Sciatic nerve (tissue), 2 donors: ENCODE measurements around the gene TRIM63. TPM values are rescaled to one million over a fixed set of nuclear protein-coding genes. Genes with fewer than 3 reads are reported as not detected.
A peak's percentile ranks its signal among the peaks of the same experiment; 100 is the strongest.

Experiments used
- ATAC-seq: fragments of 200-7000 bp; cut with Tn5 transposase; one replicate; pipeline ENCODE4 v1.9.1; 2020; ENCODE audit warnings: mild to moderate bottlenecking, moderate library complexity
- DNase-seq: peaks from one replicate; pipeline ENCODE4 v3.0.0-alpha.2; 2020; ENCODE audit warnings: low spot score
- intact Hi-C: fragments of 100-400 bp; cut with DNase I; formaldehyde crosslinking; loops from one replicate; pipeline ENCODE4 v1.14.2; 2022
- total RNA-seq: library from RNA; stranded (reverse); fragmentation: NEBNext Ultra II Directional; extraction: Animal tissue kit (Norgen Biotek cat#: 25700); gene quantifications from one replicate; pipeline ENCODE4 v1.2.1, GENCODE V29; 2021
- donor health status: DM: no; HTN: no; CAD: no.
- donor health status: DM: no; HTN: no; CAD: no.

The TRIM63 gene
- total RNA-seq, 1 donor from 2014 or later, result 0.18 TPM

DNA sequence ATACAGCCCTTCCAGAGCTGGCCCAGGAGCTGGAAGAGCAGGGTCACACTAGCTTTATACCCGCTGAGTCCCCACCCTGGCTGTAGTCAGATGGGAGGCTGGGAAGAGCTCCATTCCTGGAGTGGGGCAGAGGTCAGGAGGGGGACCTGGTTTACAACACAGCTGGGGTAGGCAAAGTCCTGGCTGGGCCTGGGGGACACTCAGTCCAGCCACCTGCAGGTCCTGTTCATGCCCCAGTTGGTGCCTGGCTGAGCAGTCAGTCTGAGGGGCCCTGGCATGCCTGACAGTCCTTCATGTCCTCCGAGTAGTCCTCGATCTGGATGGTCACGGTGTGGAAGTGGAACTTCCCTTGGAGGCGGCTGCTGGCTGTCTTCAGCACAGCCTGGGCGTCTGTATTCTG, 28.5 kb downstream of the TRIM63 start:
- intact Hi-C loops, result loop anchor here (5.0 kb wide), 1 partner anchor 113 kb away; no protein-coding TSS in a partner anchor
- DNase-seq (no peak), ATAC-seq (no peak)

DNA sequence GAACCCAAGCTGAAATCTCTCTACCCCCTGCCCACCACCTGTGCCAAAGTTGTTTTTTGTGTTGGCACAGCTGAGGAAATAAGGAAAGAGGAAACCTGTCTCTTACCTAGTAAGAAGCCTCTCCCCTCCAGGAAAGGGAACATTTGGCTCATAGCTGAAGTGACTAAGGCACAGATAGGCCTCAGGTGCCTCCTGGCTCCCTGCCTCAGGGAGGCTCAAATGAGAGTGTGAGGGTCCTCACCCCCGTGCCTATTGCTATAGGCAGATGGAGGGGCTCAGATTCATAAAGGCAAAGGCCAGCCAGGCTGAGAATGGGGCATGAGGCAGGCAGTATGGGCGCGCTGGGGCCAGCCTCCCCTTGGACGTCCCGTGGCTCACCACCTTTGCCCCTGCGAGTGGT, 29.0 kb downstream of the TRIM63 start:
- no peak for ATAC-seq
- intact Hi-C loops, result loop anchor here (5.0 kb wide), 1 partner anchor 114 kb away; no protein-coding TSS in a partner anchor
- DNase-seq, result no peak

DNA sequence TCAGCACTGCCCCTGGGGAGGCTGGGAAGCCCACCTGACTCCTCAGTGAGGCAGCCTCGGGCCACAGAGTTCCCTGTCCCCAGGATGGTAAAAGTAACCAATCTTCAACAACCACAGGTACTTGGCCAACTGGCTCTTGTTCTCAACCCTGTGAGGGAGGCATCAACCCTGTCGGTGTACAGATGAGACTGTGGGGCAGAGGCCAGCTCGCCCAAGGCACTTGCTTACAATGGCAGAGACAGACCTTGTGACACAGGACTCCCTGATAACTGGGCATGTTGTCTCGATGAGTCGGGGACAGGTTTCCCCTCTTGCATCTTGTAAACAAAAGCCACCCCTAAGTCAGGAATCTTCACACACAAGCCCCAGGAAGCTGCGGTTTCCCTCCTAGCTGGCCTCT, 29.5 kb downstream of the TRIM63 start:
- intact Hi-C loops, result loop anchor here (5.0 kb wide), 1 partner anchor 114 kb away; no protein-coding TSS in a partner anchor
- no peak for DNase-seq
- no peak for ATAC-seq

DNA sequence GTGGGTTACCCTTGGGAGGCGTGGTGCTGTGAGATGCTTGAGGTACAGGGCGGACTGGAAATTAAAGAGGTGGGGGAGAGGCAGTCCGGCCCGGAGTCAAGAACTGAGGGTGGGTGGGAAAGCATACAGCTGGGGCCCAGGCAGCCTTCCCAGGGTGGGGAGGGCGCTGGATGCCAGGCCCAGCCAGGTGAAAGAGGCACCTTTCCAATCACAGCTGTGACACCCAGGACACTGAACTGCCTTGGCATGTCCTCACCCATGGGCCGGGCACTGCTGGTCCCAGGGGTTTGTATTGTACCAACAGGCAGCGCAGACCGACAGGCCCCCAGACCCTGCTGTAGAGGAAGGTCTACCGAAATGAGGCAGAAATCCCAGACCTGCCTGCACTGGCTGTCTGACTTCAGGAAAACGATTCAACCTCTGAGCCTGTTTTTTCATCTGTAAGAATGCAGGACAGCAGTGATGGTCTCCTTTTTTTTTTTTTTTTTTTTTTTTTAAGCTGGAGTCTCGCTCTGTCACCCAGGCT, 30.6 kb downstream of the TRIM63 start:
- intact Hi-C loops, result loop anchor here (5.0 kb wide), 1 partner anchor 115 kb away; no protein-coding TSS in a partner anchor
- ATAC-seq (no peak), DNase-seq (no peak)

DNA sequence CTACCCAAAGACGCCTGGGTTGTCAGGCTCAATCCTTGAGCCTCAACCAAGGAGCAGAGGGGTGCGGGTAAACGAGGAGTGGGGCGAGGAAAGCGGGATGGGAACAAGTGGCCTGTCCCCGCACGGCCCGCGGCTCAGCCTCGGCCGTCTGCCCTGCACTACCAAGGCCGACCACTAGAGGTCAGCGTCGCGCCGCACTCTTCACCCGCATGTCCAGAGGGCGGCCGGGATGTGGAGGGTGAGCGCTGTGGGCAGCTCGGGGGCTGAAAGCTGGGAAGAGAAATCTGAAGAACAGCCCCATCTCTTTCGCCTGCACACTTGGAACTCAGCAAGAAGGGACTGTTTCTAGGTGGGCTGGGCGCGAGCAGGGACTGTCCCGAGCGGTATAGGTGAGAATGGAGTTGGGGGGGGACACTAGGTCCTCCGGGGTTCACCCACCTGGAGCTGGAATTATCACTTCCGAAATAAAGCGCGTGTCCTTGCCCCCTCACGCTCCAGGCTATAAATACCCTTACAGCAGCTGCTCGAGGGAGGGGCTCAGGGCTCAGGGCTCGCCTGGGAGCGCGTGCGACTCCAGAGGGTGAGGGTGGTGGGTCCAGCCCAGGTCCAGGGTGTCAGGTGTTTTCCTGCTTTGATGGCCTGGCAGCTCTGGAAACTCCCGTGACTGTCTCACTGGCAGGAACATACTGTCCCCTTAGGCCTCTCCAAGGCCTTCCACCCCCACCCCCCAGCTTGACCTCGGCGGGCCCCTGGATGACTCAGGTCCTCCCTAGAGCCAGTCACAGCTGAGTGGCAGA, 31.3 kb downstream of the TRIM63 start:
- peak; percentile 96 for ATAC-seq
- intact Hi-C loops, result loop anchor here (5.0 kb wide), 1 partner anchor 116 kb away; no protein-coding TSS in a partner anchor
- DNase-seq, result peak; percentile 92

DNA sequence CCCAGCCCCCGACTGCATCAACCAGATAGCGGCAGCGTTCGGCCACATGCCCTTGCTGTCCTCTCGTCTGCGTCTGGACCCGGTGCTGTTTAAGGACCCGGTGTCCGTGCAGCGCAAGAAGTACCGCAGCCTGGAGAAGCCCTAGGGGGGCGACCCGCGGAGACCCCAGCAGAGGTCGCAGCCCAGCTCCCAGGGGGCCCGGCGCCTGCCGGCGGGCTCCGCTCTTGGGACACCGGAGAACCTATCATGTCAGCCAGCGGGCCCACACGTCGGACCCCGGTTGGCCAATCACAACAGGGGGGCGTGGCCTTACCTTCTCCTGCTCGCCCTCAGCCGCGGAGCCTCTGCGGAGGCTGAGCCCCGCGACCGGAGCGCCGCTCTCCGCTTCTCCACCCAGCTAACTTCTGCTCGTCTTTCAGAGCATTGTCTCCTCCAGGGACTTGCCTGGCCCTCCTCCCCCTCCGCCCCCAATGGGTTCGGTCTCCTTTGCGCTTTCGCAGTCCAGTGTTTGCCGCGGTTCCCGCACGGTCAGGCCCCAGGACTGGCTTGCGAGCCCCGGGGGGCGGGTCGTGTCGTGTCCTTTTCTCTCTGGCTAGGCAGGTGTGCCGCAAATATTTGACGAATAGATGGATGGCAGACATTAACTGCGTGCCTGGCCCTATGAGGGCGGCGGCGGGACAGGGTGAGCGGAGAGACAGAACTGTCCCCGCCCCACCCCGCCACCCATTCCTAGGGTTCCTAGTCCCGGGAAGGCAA, 32.0 kb downstream of the TRIM63 start:
- peak; percentile 96 for DNase-seq
- peak; percentile 97 for ATAC-seq
- intact Hi-C loops, result loop anchor here (5.0 kb wide), 1 partner anchor 117 kb away; no protein-coding TSS in a partner anchor

DNA sequence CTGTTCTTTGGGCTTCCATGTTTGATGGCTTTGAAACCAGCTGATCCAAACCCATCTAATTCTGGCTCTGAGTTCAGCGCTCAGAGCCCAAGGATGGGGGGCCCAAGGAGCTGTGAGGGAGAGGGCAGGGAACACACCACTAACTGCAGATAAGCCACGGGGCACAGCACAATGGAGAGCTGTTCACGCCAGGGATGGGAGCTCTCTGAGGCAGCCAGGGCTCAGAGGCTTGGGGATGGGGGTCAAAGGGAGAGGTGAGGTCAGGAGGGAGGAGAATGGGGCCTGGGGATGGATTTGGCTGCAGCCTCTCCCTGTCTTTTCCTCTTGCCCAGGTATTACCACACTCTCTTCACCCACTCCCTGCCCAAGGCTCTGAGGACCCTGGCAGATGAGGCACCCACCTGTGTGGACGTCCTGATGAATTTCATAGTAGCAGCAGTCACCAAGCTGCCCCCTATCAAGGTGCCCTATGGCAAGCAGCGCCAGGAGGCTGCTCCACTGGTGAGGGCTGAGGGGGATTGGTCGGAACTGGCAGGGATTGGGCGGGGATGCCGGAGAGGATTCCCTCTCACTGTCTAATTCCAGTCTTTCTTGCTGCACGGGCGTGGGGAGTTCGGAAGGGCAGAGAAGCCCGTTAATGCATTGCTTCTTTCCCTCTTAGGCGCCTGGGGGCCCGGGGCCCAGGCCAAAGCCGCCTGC, 32.8 kb downstream of the TRIM63 start:
- no peak for ATAC-seq
- intact Hi-C loops, result loop anchor here (5.0 kb wide), 1 partner anchor 118 kb away; no protein-coding TSS in a partner anchor
- no peak for DNase-seq

DNA sequence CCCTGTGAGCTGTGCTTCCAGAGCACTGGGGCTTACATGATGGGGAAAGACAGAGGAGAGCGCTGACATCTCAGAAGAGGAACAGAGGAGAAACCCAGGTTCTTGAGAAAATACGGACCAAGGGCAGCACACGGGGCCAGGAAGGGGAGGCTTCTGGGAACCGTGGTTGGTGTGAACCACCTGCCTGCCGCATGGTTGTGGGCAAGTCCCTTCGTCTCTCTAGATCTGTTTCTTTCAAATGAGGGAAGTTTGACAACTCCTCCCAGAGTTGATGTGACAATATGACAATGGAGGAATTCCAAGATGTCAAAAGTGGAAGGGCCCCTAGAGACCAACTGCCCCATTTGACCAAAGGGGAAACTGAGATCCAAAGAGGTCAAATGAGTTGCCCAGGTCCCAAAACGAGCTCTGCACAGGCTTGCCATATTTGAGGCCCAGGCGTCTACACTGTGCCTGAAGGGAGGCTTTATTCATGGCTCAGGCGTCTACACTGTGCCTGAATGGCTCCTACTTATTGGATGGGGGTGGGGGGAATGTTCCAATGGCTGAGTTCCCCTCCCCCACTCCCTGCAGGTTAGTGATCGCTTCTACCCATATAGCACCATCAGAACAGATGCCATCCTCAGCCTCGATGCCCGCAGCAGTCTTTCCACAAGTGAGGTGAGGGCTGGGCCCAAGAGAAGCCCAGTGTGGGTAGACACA, 34.6 kb downstream of the TRIM63 start:
- DNase-seq (no peak), ATAC-seq (no peak)
- intact Hi-C loops, result no loop called here

DNA sequence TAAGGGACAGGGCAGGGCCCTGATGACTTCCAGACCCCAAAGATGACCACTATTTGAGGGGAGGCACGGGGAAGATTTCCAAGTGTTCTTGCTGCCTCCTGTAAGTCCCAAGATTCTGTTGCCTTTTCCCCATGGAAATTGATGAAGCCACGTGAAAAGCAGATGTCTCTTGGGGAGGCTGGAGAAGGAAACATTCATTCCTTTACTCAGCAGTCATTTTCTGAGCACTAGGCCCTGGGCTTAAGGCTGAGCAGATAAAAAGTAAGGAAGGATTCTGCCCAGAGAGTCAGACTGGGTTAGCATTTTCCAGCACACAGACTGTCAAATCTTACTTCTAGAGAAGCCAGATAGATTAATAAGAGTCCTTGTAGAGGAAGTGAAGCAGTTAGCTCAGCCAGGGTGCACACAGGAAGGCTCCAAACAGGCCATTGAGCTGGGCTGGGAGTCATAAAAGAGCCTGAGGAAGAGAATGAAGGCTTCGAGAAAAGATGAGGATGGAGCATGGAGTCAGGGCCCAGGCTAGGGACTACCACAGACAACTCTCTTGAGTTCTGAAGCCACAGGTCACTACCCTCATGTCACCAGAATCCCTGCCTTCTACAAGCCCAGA, 35.7 kb downstream of the TRIM63 start:
- intact Hi-C loops, result no loop called here
- no peak for DNase-seq

DNA sequence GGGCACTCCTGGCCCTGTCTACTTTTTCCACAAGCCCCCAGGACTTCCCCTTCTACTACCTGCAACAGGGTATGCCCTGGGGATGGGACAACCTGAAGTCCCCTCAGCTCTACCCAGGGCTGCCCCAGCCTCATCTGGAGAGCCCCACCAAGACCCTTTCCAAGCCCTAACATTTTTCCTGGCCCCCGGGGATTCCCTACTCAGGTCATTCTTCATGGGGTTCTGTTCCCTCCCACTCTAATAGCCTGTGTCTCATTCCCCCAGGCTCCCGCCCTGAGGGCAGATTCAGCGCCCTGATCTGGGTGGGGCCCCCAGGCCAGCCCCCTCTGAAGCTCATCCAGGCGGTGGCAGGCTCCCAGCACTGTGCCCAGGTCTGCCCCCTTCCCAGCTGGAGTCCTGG, 36.2 kb downstream of the TRIM63 start:
- intact Hi-C loops, result no loop called here
- DNase-seq, result no peak
- ATAC-seq, result no peak

More for the DNA sequence above, 35.7 kb downstream of the TRIM63 start:
- ATAC-seq, result no peak

DNA sequence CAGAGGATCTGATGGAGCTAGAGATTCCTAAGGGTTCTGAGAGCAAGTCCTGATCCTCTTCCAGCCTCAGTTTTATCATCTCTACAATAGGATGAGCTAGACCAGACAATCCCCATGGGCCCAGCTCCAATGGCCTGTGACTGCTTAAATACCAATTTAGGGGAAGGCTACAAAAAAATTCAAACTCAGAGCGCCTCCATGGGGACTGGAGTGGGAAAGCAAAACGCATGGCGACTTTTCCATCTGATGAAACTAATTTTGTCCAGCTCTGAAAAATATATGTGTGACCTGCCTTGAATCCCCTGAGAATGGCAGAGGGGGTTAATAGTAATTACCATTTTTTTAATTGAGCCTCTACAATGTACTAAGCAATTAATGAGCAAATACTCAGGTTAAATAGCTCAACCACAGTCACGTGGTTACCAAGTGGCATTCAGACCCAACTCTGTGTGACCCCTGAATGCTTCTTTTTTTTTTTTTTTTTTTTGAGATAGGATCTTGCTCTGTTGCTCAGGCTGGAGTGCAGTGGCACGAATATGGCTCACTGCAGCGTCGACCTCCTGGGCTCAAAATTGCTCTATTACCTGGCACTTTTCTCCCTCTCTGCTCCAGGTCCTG, 37.5 kb downstream of the TRIM63 start:
- ATAC-seq (no peak), DNase-seq (no peak)
- intact Hi-C loops, result no loop called here

DNA sequence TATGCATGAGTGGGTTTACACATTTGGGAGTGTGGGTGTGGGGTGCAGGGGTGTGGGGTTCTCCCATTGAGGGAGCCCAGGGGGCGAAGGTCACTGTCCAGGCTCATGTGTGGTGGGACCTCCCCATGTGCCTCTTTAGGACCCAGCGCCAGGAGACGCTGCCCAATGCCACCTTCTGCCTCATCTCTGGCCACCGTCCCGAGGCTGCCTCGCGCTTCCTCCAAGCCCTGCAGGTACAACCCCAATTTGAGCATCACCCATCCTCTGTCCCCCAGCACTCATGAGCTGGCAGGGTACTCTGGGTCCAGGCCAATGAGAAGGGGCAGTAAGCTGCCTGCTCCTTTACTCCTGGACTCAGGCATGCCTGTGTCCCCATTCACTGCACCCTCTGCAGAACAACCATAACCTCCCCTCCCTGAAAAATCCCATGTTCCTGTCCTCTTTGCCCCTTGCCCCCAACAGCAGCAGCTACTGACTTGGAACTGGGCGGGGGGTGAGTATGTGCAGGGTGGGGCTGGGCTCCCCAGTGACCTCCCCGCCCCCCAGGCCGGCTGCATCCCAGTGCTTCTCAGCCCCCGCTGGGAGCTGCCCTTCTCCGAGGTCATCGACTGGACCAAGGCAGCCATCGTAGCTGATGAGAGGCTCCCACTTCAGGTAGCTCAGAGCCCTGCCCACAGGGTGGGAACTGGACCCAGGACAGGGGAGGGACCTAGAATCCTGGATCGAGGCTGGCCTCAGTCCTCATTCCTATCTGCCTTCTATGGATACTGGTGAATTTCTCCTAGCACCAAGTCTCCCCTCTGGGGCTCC, 38.2 kb downstream of the TRIM63 start:
- ATAC-seq (no peak), DNase-seq (no peak)
- intact Hi-C loops, result no loop called here

DNA sequence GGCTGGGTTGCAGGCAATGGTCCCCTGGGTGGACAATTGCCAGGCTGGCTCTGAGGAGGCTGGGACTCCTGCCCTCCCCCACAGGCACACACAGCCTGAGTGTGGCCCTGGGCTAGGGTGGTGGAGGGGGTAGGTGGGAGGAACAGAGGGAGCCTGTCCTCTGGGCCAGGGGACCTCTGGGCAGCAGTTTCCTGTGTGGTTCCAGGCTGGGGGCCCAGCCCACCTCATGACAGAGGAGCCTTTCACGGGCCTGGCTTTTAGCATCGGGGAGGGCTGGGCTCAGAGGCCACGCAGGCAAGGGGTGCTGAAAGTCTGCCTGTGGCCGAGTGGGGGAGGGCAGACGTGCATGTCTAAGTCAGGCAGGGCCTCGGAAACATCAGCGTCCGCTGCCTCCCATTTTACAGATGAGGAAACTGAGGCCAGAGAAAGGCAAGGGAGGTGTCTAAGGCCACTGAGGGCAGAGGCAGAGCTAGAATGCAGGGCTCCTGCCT, 38.9 kb downstream of the TRIM63 start:
- ATAC-seq (peak; percentile 70), DNase-seq (peak; percentile 76)
- intact Hi-C loops, result no loop called here

DNA sequence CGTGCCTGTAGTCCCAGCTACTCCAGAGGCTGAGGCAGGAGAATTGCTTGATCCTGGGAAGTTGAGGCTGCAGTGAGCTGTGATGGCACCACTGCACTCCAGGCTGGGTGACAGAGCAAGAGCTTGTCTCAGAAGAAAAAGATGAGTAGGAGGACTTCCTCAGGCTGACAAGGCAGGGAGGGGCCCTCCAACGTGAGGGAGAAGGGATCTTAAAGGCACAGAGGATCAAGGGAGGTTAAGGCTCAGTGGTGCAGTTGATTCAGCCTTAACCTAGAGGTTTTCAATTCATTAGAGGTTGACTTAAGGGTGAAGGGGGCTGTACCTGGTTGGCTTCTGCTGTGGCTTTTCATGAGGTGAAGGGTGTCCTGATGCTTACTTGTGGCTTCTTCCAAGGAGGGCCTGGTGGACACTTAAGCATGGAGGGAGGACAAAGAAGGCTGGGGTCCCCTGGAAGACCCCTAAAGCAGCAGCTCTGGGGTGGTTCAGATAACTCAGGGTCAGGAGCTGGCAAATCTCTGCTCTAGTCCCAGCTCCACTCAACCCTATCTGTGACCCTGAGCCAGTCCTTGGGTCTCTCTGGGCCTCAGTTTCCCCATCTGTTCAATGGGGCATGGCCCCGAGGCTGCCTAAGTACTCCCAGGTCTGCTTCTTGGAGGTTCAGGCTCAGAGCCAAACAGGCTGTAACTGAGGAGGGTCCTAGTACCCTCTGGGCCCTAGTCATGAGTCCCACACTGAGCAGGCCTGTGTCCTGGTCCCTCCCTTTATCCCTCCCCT, 39.5 kb downstream of the TRIM63 start:
- ATAC-seq (no peak), DNase-seq (no peak)
- intact Hi-C loops, result no loop called here

DNA sequence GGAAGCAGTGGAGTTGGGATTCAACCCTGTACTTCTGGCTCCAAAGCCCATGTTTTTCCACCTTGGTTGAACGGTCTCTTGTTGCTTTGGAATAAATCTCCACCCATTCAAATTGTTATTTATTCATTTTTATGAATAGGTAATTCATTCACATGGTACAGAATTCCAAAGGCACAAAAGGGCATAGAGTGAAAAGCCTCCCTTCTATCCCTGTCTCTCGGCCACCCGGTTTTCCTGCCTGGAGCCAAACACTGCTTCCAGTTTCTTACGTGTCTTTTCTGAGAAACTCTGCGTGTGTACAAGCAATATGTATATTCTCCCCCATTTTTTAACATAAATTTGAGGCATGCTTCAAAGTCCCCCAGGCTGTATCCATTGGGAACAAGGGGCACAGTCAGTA, 41.9 kb downstream of the TRIM63 start:
- DNase-seq (no peak), ATAC-seq (no peak)
- intact Hi-C loops, result no loop called here

DNA sequence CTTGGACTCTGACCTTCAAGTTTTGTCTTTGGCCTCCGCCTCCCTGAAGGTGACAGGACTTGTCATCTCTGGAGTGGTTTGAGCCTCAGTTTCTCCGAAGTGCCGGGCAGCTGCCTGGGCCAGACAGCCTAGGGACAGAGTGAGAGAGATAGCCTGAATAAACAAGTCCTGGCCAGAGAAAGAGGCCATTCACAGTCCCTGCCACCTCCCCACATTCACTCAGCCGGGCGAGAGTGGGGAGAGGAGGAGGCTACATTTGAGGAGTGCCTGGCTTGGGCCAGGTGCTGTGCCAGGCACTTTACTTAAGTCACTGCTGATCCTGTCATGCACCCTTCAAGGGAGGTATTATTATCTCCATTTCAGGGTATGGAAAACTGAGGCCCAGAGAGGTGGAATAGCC, 42.4 kb downstream of the TRIM63 start:
- intact Hi-C loops, result no loop called here
- ATAC-seq (no peak), DNase-seq (no peak)
